DND-41 (cell line): Measurements from ENCODE around the gene STRA8.
A peak's percentile ranks its signal among the peaks of the same experiment; 100 is the strongest.
"Not testable (repeated sequence)": the region's sequence is repeated elsewhere in the genome, so short reads cannot be mapped to it uniquely, and the experiment has no call there.

ENCODE experiments used
- ATAC-seq: fragments of 200-7000 bp; cut with Tn5 transposase; 3 replicates; pipeline ENCODE4 v1.9.1; 2021; ENCODE audit warnings: low read depth; ENCODE audit not compliant: insufficient read depth
- DNase-seq: peaks from one replicate; pipeline ENCODE4 v3.0.0-alpha.2; 2020
- H2AFZ ChIP-seq: 2 replicates; pipeline ENCODE4 v1.6.0; 2012; ENCODE audit warnings: low read depth, low read length
- H3K27ac ChIP-seq: 2 replicates; pipeline ENCODE4 v1.5.1; 2012; ENCODE audit warnings: low read length, inconsistent platforms
- H3K27me3 ChIP-seq: fragments of 200-600 bp; sonication (generic); 2 replicates; pipeline ENCODE4 v1.6.0; 2012; ENCODE audit warnings: low read length, mild to moderate bottlenecking, inconsistent platforms; ENCODE audit not compliant: insufficient read depth, poor library complexity
- H3K36me3 ChIP-seq: 2 replicates; pipeline ENCODE4 v1.5.1; 2012; ENCODE audit warnings: low read length, inconsistent platforms; ENCODE audit not compliant: insufficient read depth
- H3K4me1 ChIP-seq: 2 replicates; pipeline ENCODE4 v1.5.1; 2012; ENCODE audit warnings: mild to moderate bottlenecking, low read length; ENCODE audit not compliant: insufficient read depth
- H3K4me2 ChIP-seq: 2 replicates; pipeline ENCODE4 v1.6.0; 2012; ENCODE audit warnings: mild to moderate bottlenecking, moderate library complexity, low read length, inconsistent platforms; ENCODE audit not compliant: insufficient read depth
- H3K4me3 ChIP-seq, 2 experiments: fragments of 200-600 bp in 1 of 2; shearing (Covaris generic) in 1 of 2; 2 replicates each; pipeline ENCODE4 v1.5.1; 2012 to 2016; ENCODE audit warnings: inconsistent platforms in 2 of 2, low read length in 2 of 2, mild to moderate bottlenecking in 2 of 2, low read depth in 1 of 2, moderate library complexity in 1 of 2
- H3K79me2 ChIP-seq: 2 replicates; pipeline ENCODE4 v1.6.0; 2012; ENCODE audit warnings: low read length, inconsistent platforms; ENCODE audit not compliant: insufficient read depth
- H3K9ac ChIP-seq: 2 replicates; pipeline ENCODE4 v1.6.0; 2012; ENCODE audit warnings: low read depth, mild to moderate bottlenecking, inconsistent platforms, low read length, moderate library complexity
- H3K9me3 ChIP-seq: 2 replicates; pipeline ENCODE4 v1.5.1; 2012; ENCODE audit warnings: low read length, moderate library complexity, mild to moderate bottlenecking, inconsistent platforms; ENCODE audit not compliant: insufficient read depth, severe bottlenecking
- H4K20me1 ChIP-seq: 2 replicates; pipeline ENCODE4 v1.6.0; 2012; ENCODE audit warnings: low read length; ENCODE audit not compliant: insufficient read depth
- EZH2 ChIP-seq: IDR thresholded peaks from 3 replicates; pipeline ENCODE4 v1.6.1; 2012; ENCODE audit warnings: borderline replicate concordance, low read depth, mild to moderate bottlenecking, moderate library complexity, low read length, inconsistent platforms; ENCODE audit not compliant: severe bottlenecking
- TF ChIP-seq, protein P1 (sequence below): IDR thresholded peaks from 2 replicates; pipeline ENCODE4 v1.5.1; 2012; ENCODE audit warnings: borderline replicate concordance, low read length, moderate library complexity, mild to moderate bottlenecking; ENCODE audit not compliant: poor library complexity, severe bottlenecking; ENCODE audit errors: extremely low read depth

STRA8 gene

GRCh38 chr7:135232087-135232486 lies 1.6 kb upstream of the STRA8 start:
- no peak overlapping the region for H3K4me3 ChIP-seq
- H3K4me1 ChIP-seq, result no peaks in the 10 kb centered on the region
- H4K20me1 ChIP-seq, result no peaks in the 10 kb centered on the region
- no peaks in the 10 kb centered on the region for H3K36me3 ChIP-seq
- no peak overlapping the region for H3K4me2 ChIP-seq
- DNase-seq (no peak), ATAC-seq (no peak)
- no peak overlapping the region for H3K27ac ChIP-seq
- H3K79me2 ChIP-seq, result no peaks in the 10 kb centered on the region
- no peak for TF ChIP-seq EZH2
- TF ChIP-seq, protein P1, sequence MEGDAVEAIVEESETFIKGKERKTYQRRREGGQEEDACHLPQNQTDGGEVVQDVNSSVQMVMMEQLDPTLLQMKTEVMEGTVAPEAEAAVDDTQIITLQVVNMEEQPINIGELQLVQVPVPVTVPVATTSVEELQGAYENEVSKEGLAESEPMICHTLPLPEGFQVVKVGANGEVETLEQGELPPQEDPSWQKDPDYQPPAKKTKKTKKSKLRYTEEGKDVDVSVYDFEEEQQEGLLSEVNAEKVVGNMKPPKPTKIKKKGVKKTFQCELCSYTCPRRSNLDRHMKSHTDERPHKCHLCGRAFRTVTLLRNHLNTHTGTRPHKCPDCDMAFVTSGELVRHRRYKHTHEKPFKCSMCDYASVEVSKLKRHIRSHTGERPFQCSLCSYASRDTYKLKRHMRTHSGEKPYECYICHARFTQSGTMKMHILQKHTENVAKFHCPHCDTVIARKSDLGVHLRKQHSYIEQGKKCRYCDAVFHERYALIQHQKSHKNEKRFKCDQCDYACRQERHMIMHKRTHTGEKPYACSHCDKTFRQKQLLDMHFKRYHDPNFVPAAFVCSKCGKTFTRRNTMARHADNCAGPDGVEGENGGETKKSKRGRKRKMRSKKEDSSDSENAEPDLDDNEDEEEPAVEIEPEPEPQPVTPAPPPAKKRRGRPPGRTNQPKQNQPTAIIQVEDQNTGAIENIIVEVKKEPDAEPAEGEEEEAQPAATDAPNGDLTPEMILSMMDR, result no peak
- H3K9me3 ChIP-seq, result no peaks in the 10 kb centered on the region
- H3K27me3 ChIP-seq, result no peaks in the 10 kb centered on the region
- H2AFZ ChIP-seq, result no peak overlapping the region
- H3K9ac ChIP-seq, result no peak overlapping the region

DNA sequence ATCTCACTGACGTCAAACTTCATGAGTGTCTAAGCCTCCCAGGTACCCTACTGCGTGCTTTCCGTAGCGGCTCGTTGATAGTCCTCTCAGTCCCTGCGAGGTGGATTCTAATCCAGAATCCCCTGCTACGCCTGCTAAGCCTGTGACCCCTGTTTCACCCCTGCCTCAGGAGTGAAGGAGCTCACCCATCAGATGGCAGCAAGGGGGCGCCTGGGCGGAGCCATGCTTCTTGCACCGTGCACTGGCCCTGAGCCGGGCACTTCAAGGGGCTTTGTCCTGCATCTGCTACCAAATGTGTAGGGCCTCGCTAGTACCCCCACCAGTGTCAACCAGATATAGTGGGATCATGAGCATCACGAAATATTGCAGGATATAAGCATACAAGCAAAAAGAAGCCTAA lies 918 bp upstream of the STRA8 start:
- ATAC-seq, result peak; percentile 56; the same call in 1 of the 3 replicates
- peak; percentile 24 for DNase-seq
- Histone ChIP-seq H3K79me2 (no peaks in the 10 kb centered on the region), H3K4me2 (no peak overlapping the region), H3K4me1 (no peaks in the 10 kb centered on the region), H3K27me3 (no peaks in the 10 kb centered on the region), H4K20me1 (no peaks in the 10 kb centered on the region), H2AFZ (no peak overlapping the region), H3K36me3 (no peaks in the 10 kb centered on the region), H3K4me3 (no peak overlapping the region), H3K9me3 (no peaks in the 10 kb centered on the region), H3K27ac (no peak overlapping the region), H3K9ac (no peak overlapping the region)
- TF ChIP-seq, protein P1, result peak; percentile 48
- TF ChIP-seq EZH2, result no peak

DNA sequence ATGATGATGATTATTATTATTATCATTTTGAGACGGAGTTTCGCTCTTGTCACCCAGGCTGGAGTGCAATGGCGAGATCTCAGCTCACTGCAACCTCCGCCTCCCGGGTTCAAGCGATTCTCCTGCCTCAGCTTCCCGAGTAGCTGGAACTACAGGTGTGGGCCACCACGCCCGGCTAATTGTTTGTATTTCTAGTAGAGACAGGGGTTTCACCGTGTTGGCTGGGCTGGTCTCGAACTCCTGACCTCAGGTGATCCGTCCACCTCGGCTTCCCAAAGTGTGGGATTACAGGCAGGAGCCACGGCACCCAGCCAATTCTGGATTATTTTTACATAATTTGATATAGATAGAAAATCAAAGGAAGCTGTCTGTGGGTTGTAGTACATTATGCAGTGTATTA lies 457 bp downstream of the STRA8 start:
- H3K9ac ChIP-seq, DNase-seq, H3K36me3 ChIP-seq, H3K27me3 ChIP-seq, H3K27ac ChIP-seq, H3K4me2 ChIP-seq, H4K20me1 ChIP-seq, ATAC-seq, H3K4me3 ChIP-seq, H3K79me2 ChIP-seq, H3K9me3 ChIP-seq, H2AFZ ChIP-seq, H3K4me1 ChIP-seq: not testable (repeated sequence)

DNA sequence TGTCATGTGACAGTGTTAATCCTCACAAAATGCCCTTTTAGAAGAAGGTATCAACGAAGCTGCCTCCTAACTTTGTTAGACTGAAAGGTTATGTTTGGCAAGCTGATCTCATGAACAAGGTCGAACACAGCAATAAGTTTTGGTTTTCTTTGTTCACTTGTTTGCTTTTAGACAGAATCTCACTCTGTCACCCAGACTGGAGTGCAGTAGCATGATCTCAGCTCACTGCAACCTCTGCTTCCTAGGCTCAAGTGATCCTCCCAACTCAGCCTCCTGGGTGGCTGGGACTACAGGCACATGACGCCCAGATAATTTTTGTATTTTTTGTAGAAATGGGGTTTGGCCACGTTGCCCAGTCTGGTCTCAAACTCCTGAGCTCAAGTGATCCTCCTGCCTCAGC lies 1.1 kb downstream of the STRA8 start:
- ATAC-seq, result no peak
- Histone ChIP-seq H2AFZ (no peak overlapping the region), H3K36me3 (no peaks in the 10 kb centered on the region), H3K27ac (no peak overlapping the region), H3K4me2 (no peak overlapping the region), H3K79me2 (no peaks in the 10 kb centered on the region), H3K9me3 (no peaks in the 10 kb centered on the region), H3K4me1 (no peaks in the 10 kb centered on the region), H3K27me3 (no peaks in the 10 kb centered on the region), H3K4me3 (no peak overlapping the region), H3K9ac (no peak overlapping the region), H4K20me1 (no peaks in the 10 kb centered on the region)
- DNase-seq, result no peak
- TF ChIP-seq EZH2, result no peak
- TF ChIP-seq, protein P1, result no peak
